GM12878 (cell line): ENCODE measurements around the gene CACNA1A. TPM values are rescaled to one million over a fixed set of nuclear protein-coding genes. Genes with fewer than 3 reads are reported as not detected.

ENCODE experiments used
- ASH2L ChIP-seq: fragments of 300-600, 200-600 bp; sonication (generic); IDR thresholded peaks from 2 replicates; pipeline ENCODE4 v1.6.1; 2017; ENCODE audit warnings: low read depth, mild to moderate bottlenecking, borderline replicate concordance
- CBX3 ChIP-seq: fragments of 200-600 bp; sonication (generic); IDR thresholded peaks from 2 replicates; pipeline ENCODE4 v1.6.1; 2016; ENCODE audit warnings: low read depth, borderline replicate concordance
- CUX1 ChIP-seq: IDR thresholded peaks from 2 replicates; pipeline ENCODE4 v1.6.1; 2012; ENCODE audit warnings: improper control_type of control experiment, low read depth, low read length; ENCODE audit not compliant: insufficient replicate concordance
- DPF2 ChIP-seq: fragments of 450-650 bp; IDR thresholded peaks from 2 replicates; pipeline ENCODE4 v1.6.1; 2017; ENCODE audit warnings: mild to moderate bottlenecking
- EP300 ChIP-seq, 2 experiments: fragments of 150-350 bp in 1 of 2; IDR thresholded peaks; 2 replicates each; pipeline ENCODE4 v1.6.1; 2011 to 2012; ENCODE audit warnings: low read depth in 2 of 2, low read length in 2 of 2, borderline replicate concordance in 1 of 2, improper control_type of control experiment in 1 of 2, inconsistent platforms in 1 of 2; ENCODE audit not compliant: control insufficient read depth in 1 of 2
- HSF1 ChIP-seq: fragments of 150-350 bp; IDR thresholded peaks from 2 replicates; pipeline ENCODE4 v1.6.1; 2014; ENCODE audit warnings: mild to moderate bottlenecking, low read depth, low read length
- LARP7 ChIP-seq: fragments of 450-650 bp; IDR thresholded peaks from 2 replicates; pipeline ENCODE4 v1.6.1; 2017; ENCODE audit warnings: mild to moderate bottlenecking
- MEF2B ChIP-seq: fragments of 450-650 bp; IDR thresholded peaks from 2 replicates; pipeline ENCODE4 v1.6.1; 2018; ENCODE audit warnings: mild to moderate bottlenecking, moderate library complexity; ENCODE audit not compliant: partially characterized antibody, poor library complexity, severe bottlenecking
- MTA3 ChIP-seq: IDR thresholded peaks from 2 replicates; pipeline ENCODE4 v1.6.1; 2012; ENCODE audit warnings: low read length, inconsistent platforms, borderline replicate concordance
- MXI1 ChIP-seq: fragments of 150-350 bp; IDR thresholded peaks from 2 replicates; pipeline ENCODE4 v1.6.1; 2011; ENCODE audit warnings: low read depth, mild to moderate bottlenecking, inconsistent platforms, low read length, improper control_type of control experiment
- NFYB ChIP-seq: IDR thresholded peaks from 2 replicates; pipeline ENCODE4 v1.6.1; 2011; ENCODE audit warnings: low read depth, mild to moderate bottlenecking, low read length, improper control_type of control experiment, moderate library complexity; ENCODE audit not compliant: insufficient read depth
- POLR2AphosphoS2 ChIP-seq: IDR thresholded peaks from 2 replicates; pipeline ENCODE4 v1.6.1; 2011; ENCODE audit warnings: low read depth, mild to moderate bottlenecking, low read length, improper control_type of control experiment, moderate library complexity
- RAD21 ChIP-seq: IDR thresholded peaks from 2 replicates; pipeline ENCODE4 v1.6.1; 2011; ENCODE audit warnings: mild to moderate bottlenecking, low read depth, low read length, moderate library complexity; ENCODE audit not compliant: insufficient read depth
- RB1 ChIP-seq: fragments of 450-650 bp; formaldehyde crosslinking; IDR thresholded peaks from 2 replicates; pipeline ENCODE4 v1.6.1; 2017; ENCODE audit warnings: mild to moderate bottlenecking, borderline replicate concordance
- SMARCA5 ChIP-seq: fragments of 450-650 bp; IDR thresholded peaks from 2 replicates; pipeline ENCODE4 v1.6.1; 2017; ENCODE audit warnings: mild to moderate bottlenecking
- polyA plus RNA-seq, 11 experiments: library from polyadenylated mRNA; depleted of rRNA in 4 of 11; unstranded in 6 of 11; stranded (reverse) in 5 of 11; fragments of >200 nt; fragmentation: Nextera tagmentation in 4 of 11; fragmentation: Illumina TruSeq in 1 of 11; extraction: Ambion mirVana in 4 of 11; extraction: Trizol in 1 of 11; gene quantifications; 1 replicate in 1 of 11; 2 replicates in 10 of 11; pipeline versions ENCODE4 v1.2.1 to v1.2.3, GENCODE V29; 2011 to 2016; ENCODE audit warnings: inconsistent platforms in 2 of 11, missing spikeins in 2 of 11, low read depth in 1 of 11
- total RNA-seq, 4 experiments: library from RNA; depleted of rRNA in 3 of 4; stranded (reverse); fragments of >200 nt in 3 of 4; fragmentation: Illumina TruSeq in 1 of 4; extraction: Trizol in 1 of 4; gene quantifications; 2 replicates each; pipeline versions ENCODE4 v1.2.1 to v1.2.3, GENCODE V29; 2013 to 2021
- TF ChIP-seq, protein P1 (sequence below): fragments of 450-650 bp; formaldehyde crosslinking; IDR thresholded peaks from 2 replicates; pipeline ENCODE4 v1.4.0; 2022; ENCODE audit warnings: mild to moderate bottlenecking, moderate library complexity
- TF ChIP-seq, protein P2 (sequence below): fragments of 450-650 bp; IDR thresholded peaks from 2 replicates; pipeline ENCODE4 v1.6.1; 2016; ENCODE audit warnings: mild to moderate bottlenecking

CACNA1A gene
- total and polyA plus RNA-seq, 10 of the 15 experiments (the other 5 are each of a cell fraction or from before 2014, with no cell fraction given), result 1.1 to 4.4 (median 2.5) TPM

DNA sequence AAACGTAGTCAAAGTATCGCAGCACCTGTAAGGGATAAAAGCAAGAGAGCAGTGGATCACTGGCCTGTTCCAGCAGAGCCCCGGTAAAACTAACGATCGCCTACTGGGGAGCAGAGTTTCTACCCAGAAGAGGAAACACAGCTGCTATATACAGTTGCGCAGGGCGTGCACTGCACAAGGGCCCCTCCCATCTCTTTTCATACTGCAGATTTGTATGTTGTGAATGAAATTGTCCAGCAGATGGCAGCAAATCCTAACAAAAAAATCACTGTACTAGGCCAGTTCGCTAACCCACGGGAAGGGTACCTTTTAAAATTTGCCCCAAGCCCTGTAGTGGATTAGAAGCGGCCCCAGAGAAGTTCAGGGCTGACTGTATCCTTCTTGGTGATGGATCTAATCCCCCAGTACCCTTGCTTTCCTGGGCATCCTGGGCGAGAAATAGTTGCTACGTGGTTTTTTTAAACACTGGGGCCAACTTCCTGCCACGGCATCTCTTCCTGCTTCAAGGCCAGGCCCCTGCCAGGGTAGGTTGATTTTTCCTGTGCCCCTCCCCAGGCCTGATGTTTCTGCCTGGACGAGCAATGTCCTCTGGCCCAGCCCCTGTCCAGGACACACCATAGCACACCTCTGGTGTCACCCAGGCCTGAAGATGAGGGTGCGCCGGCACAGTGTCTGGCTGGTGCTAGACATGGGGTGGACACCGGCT lies 229.0 kb downstream of the CACNA1A start (continued):
- no peak for TF ChIP-seq MEF2B
- TF ChIP-seq LARP7, result no peak; the same call in 1 of the 2 replicates
- TF ChIP-seq DPF2, result no peak
- no peak for TF ChIP-seq MTA3
- TF ChIP-seq, protein P1, sequence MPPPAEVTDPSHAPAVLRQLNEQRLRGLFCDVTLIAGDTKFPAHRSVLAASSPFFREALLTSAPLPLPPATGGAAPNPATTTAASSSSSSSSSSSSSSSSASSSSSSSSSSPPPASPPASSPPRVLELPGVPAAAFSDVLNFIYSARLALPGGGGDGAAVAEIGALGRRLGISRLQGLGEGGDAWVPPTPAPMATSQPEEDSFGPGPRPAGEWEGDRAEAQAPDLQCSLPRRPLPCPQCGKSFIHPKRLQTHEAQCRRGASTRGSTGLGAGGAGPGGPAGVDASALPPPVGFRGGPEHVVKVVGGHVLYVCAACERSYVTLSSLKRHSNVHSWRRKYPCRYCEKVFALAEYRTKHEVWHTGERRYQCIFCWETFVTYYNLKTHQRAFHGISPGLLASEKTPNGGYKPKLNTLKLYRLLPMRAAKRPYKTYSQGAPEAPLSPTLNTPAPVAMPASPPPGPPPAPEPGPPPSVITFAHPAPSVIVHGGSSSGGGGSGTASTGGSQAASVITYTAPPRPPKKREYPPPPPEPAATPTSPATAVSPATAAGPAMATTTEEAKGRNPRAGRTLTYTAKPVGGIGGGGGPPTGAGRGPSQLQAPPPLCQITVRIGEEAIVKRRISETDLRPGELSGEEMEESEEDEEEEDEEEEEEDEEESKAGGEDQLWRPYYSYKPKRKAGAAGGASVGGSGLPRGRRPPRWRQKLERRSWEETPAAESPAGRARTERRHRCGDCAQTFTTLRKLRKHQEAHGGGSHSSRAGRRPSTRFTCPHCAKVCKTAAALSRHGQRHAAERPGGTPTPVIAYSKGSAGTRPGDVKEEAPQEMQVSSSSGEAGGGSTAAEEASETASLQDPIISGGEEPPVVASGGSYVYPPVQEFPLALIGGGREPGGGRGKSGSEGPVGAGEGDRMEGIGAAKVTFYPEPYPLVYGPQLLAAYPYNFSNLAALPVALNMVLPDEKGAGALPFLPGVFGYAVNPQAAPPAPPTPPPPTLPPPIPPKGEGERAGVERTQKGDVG, result no peak
- TF ChIP-seq EP300 (IDR thresholded peaks at IDR 0.05; ENCODE audit: borderline replicate concordance in 1 of 2, control insufficient read depth in 1 of 2, low read depth in 2 of 2, low read length in 2 of 2), result no peak
- peak; percentile 100 for TF ChIP-seq SMARCA5
- no peak for TF ChIP-seq CBX3
- TF ChIP-seq, protein P2, sequence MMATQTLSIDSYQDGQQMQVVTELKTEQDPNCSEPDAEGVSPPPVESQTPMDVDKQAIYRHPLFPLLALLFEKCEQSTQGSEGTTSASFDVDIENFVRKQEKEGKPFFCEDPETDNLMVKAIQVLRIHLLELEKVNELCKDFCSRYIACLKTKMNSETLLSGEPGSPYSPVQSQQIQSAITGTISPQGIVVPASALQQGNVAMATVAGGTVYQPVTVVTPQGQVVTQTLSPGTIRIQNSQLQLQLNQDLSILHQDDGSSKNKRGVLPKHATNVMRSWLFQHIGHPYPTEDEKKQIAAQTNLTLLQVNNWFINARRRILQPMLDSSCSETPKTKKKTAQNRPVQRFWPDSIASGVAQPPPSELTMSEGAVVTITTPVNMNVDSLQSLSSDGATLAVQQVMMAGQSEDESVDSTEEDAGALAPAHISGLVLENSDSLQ, result no peak
- TF ChIP-seq RAD21, result peak; percentile 82
- no peak for TF ChIP-seq HSF1
- no peak for TF ChIP-seq NFYB
- no peak for TF ChIP-seq POLR2AphosphoS2
- TF ChIP-seq MXI1, result no peak
- TF ChIP-seq RB1, result peak; percentile 21; the same call in 1 of the 2 replicates
- no peak for TF ChIP-seq CUX1
- no peak for TF ChIP-seq ASH2L
